GM23338 (cell line): ENCODE data around the gene IGBP1. TPM values are rescaled to one million over a fixed set of nuclear protein-coding genes. Genes with fewer than 3 reads are reported as not detected.

ENCODE experiments used
- ATAC-seq: fragments of 200-7000 bp; cut with Tn5 transposase; 3 replicates; pipeline ENCODE4 v1.9.1; 2020
- DNase-seq: peaks from one replicate; pipeline ENCODE4 v3.0.0-alpha.2; 2015; ENCODE audit warnings: low spot score
- H2AFZ ChIP-seq: fragments of 200-600 bp; sonication (generic); 2 replicates; pipeline ENCODE4 v1.8.0; 2016; ENCODE audit warnings: antibody characterized with exemption, mild to moderate bottlenecking, moderate library complexity
- H3F3A ChIP-seq: fragments of 200-600 bp; sonication (generic); replicated peaks from 2 replicates; pipeline ENCODE4 v1.8.0; 2017; ENCODE audit warnings: antibody characterized with exemption, mixed run types, low read depth
- H3K27ac ChIP-seq: fragments of 200-600 bp; sonication (generic); 2 replicates; pipeline ENCODE4 v1.6.1; 2016; ENCODE audit warnings: low read depth
- H3K27me3 ChIP-seq: fragments of 200-600 bp; sonication (generic); 2 replicates; pipeline ENCODE4 v1.8.0; 2016; ENCODE audit warnings: mild to moderate bottlenecking, mixed run types, moderate library complexity; ENCODE audit not compliant: insufficient read depth
- H3K36me3 ChIP-seq: fragments of 200-600 bp; sonication (generic); 2 replicates; pipeline ENCODE4 v1.8.0; 2016; ENCODE audit warnings: mild to moderate bottlenecking; ENCODE audit not compliant: insufficient read depth
- H3K4me1 ChIP-seq: fragments of 200-600 bp; sonication (generic); 2 replicates; pipeline ENCODE4 v1.8.0; 2016; ENCODE audit warnings: mild to moderate bottlenecking, moderate library complexity; ENCODE audit not compliant: insufficient read depth
- H3K4me2 ChIP-seq: fragments of 200-600 bp; sonication (generic); 2 replicates; pipeline ENCODE4 v1.7.1; 2017; ENCODE audit warnings: mixed run types
- H3K4me3 ChIP-seq: fragments of 200-600 bp; sonication (generic); 2 replicates; pipeline ENCODE4 v1.6.1; 2016; ENCODE audit warnings: mixed run types
- H3K79me2 ChIP-seq: fragments of 200-600 bp; sonication (generic); replicated peaks from 2 replicates; pipeline ENCODE4 v1.8.0; 2017; ENCODE audit warnings: mild to moderate bottlenecking; ENCODE audit not compliant: insufficient read depth
- H3K9me2 ChIP-seq: fragments of 200-600 bp; sonication (generic); 2 replicates; pipeline ENCODE4 v1.8.0; 2017; ENCODE audit not compliant: insufficient read depth
- H4K20me1 ChIP-seq: fragments of 200-600 bp; sonication (generic); replicated peaks from 2 replicates; pipeline ENCODE4 v1.8.0; 2017; ENCODE audit warnings: mild to moderate bottlenecking; ENCODE audit not compliant: insufficient read depth
- H3K27ac Mint-ChIP-seq: 2 replicates; pipeline ENCODE4 v1.8.0; 2020; ENCODE audit warnings: inconsistent platforms, mild to moderate bottlenecking, moderate library complexity, mixed read lengths
- H3K27me3 Mint-ChIP-seq: 3 replicates; pipeline ENCODE4 v1.8.0; 2022; ENCODE audit warnings: low read depth, mild to moderate bottlenecking, moderate library complexity, mixed read lengths, inconsistent platforms; ENCODE audit not compliant: insufficient read depth, poor library complexity
- H3K36me3 Mint-ChIP-seq: 3 replicates; pipeline ENCODE4 v1.8.0; 2021; ENCODE audit warnings: low read depth, mild to moderate bottlenecking, inconsistent platforms, moderate library complexity, mixed read lengths
- H3K4me1 Mint-ChIP-seq: 3 replicates; pipeline ENCODE4 v1.8.0; 2020; ENCODE audit warnings: mild to moderate bottlenecking, inconsistent platforms, mixed read lengths
- H3K4me3 Mint-ChIP-seq: 3 replicates; pipeline ENCODE4 v1.8.0; 2021; ENCODE audit warnings: moderate library complexity, mild to moderate bottlenecking, inconsistent platforms, mixed read lengths
- H3K9me3 Mint-ChIP-seq: 3 replicates; pipeline ENCODE4 v1.8.0; 2020; ENCODE audit warnings: moderate library complexity, mild to moderate bottlenecking, inconsistent platforms, mixed read lengths
- CREB1 ChIP-seq: fragments of 250-450 bp; sonication (Bioruptor Pico); IDR thresholded peaks from 2 replicates; pipeline ENCODE4 v1.5.0; 2020; ENCODE audit warnings: low read depth, mild to moderate bottlenecking, moderate library complexity
- JUNB ChIP-seq: IDR thresholded peaks from one replicate; pipeline ENCODE4 v1.6.1; 2016; ENCODE audit warnings: antibody characterized with exemption; ENCODE audit not compliant: unreplicated experiment
- POLR2AphosphoS5 ChIP-seq: IDR thresholded peaks from 2 replicates; pipeline ENCODE4 v1.6.1; 2016; ENCODE audit warnings: antibody characterized with exemption, low read depth
- STAT1 ChIP-seq: IDR thresholded peaks from one replicate; pipeline ENCODE4 v1.6.1; 2016; ENCODE audit warnings: antibody characterized with exemption; ENCODE audit not compliant: unreplicated experiment
- ZNF331 ChIP-seq: fragments of 250-450 bp; sonication (Bioruptor Pico); IDR thresholded peaks from 2 replicates; pipeline ENCODE4 v1.5.0; 2020; ENCODE audit warnings: low read depth, mild to moderate bottlenecking, moderate library complexity
- long read RNA-seq: library from polyadenylated mRNA; unstranded; transcript quantifications from one replicate; pipeline ENCODE4 v2.0.0, GENCODE V29; 2020; ENCODE audit not compliant: unreplicated experiment
- polyA plus RNA-seq: library from polyadenylated mRNA; unstranded; fragments of >200 nt; fragmentation: Nextera tagmentation; extraction: Ambion mirVana; gene quantifications from 2 replicates; pipeline ENCODE4 v1.2.1, GENCODE V29; 2016
- total RNA-seq: library from RNA; depleted of rRNA; stranded (reverse); fragments of >200 nt; shearing (Covaris generic); gene quantifications from 2 replicates; pipeline ENCODE4 v1.2.3, GENCODE V29; 2014; rRNA removed
- TF ChIP-seq, protein P1 (sequence below), 2 experiments: fragments of 200-600 bp in 1 of 2; sonication (generic) in 1 of 2; conservative IDR thresholded peaks; 2 replicates each; pipeline versions ENCODE4 v1.5.1 to v1.6.1; 2016 to 2017; ENCODE audit warnings: antibody characterized with exemption in 2 of 2, low read depth in 2 of 2, mild to moderate bottlenecking in 2 of 2, moderate library complexity in 1 of 2
- TF ChIP-seq, protein P2 (sequence below): fragments of 250-450 bp; sonication (Bioruptor Pico); IDR thresholded peaks from 2 replicates; pipeline ENCODE4 v1.5.0; 2020; ENCODE audit warnings: mild to moderate bottlenecking, moderate library complexity

Gene IGBP1
- total RNA-seq (33.4 and 38.5 TPM in 2 replicates), polyA plus RNA-seq (35.2 and 36.8 TPM in 2 replicates)
- long read RNA-seq, transcript IGBP1-201 (6 exons, 1,862 nt) = major isoform, 43 of 61 reads
- long read RNA-seq, transcript IGBP1-202 (7 exons, 1,666 nt) = minor isoform, 7 of 61 reads
- long read RNA-seq, partial matches to known transcripts = 4 of 61 reads
- long read RNA-seq, other reads (novel, unspliced or antisense) = 7 of 61 reads

DNA sequence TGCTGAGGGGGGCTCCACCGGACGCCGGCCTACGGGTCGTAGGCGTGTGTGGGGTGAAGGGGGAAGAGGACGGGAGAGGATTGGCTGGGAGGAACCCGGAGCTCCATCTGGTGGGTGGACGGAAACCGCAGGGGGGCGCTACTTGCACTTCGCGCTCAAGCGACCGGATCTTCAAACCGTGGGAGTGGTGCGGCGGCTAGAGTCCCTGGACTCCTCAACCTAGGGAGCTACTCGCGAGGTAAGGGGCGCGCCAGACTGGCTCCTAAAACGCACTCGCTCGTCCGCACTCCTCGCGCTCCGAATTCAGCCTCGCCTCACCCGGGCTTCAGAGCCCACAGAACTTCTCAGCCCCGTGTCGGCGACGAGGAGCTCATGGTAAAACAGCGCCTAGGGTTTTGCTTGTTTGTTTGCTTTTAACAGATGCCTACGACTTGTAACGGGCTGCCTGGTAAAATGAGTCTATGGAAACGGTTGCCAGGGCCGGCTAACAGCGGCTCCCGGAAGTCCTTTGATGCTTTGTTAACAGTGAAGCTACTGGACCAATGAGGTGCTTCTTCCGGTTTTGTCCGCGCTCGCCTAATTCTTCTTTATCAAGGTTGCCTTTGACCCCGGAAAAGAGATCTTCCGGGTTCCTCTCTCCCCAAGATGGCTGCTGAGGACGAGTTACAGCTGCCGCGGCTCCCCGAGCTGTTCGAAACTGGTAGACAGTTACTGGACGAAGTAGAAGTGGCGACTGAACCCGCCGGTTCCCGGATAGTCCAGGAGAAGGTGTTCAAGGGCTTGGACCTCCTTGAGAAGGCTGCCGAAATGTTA is at the start of gene IGBP1:
TSS of gene IGBP1 (plus strand) at position 145 of the 813 bp plus-strand sequence. CDS start at position 646, 501 bp downstream.
- TF ChIP-seq STAT1 (no peak), POLR2AphosphoS5 (no peak), ZNF331 (CRISPR knock-in tag) (no peak), CREB1 (CRISPR knock-in tag) (no peak), JUNB (no peak)
- TF ChIP-seq, protein P1, sequence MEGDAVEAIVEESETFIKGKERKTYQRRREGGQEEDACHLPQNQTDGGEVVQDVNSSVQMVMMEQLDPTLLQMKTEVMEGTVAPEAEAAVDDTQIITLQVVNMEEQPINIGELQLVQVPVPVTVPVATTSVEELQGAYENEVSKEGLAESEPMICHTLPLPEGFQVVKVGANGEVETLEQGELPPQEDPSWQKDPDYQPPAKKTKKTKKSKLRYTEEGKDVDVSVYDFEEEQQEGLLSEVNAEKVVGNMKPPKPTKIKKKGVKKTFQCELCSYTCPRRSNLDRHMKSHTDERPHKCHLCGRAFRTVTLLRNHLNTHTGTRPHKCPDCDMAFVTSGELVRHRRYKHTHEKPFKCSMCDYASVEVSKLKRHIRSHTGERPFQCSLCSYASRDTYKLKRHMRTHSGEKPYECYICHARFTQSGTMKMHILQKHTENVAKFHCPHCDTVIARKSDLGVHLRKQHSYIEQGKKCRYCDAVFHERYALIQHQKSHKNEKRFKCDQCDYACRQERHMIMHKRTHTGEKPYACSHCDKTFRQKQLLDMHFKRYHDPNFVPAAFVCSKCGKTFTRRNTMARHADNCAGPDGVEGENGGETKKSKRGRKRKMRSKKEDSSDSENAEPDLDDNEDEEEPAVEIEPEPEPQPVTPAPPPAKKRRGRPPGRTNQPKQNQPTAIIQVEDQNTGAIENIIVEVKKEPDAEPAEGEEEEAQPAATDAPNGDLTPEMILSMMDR (conservative IDR thresholded peaks at IDR 0.05; ENCODE audit: low read depth in 2 of 2) = peak; percentile 42 to 61; a peak in 3 of 4 replicates
- TF ChIP-seq, protein P2, sequence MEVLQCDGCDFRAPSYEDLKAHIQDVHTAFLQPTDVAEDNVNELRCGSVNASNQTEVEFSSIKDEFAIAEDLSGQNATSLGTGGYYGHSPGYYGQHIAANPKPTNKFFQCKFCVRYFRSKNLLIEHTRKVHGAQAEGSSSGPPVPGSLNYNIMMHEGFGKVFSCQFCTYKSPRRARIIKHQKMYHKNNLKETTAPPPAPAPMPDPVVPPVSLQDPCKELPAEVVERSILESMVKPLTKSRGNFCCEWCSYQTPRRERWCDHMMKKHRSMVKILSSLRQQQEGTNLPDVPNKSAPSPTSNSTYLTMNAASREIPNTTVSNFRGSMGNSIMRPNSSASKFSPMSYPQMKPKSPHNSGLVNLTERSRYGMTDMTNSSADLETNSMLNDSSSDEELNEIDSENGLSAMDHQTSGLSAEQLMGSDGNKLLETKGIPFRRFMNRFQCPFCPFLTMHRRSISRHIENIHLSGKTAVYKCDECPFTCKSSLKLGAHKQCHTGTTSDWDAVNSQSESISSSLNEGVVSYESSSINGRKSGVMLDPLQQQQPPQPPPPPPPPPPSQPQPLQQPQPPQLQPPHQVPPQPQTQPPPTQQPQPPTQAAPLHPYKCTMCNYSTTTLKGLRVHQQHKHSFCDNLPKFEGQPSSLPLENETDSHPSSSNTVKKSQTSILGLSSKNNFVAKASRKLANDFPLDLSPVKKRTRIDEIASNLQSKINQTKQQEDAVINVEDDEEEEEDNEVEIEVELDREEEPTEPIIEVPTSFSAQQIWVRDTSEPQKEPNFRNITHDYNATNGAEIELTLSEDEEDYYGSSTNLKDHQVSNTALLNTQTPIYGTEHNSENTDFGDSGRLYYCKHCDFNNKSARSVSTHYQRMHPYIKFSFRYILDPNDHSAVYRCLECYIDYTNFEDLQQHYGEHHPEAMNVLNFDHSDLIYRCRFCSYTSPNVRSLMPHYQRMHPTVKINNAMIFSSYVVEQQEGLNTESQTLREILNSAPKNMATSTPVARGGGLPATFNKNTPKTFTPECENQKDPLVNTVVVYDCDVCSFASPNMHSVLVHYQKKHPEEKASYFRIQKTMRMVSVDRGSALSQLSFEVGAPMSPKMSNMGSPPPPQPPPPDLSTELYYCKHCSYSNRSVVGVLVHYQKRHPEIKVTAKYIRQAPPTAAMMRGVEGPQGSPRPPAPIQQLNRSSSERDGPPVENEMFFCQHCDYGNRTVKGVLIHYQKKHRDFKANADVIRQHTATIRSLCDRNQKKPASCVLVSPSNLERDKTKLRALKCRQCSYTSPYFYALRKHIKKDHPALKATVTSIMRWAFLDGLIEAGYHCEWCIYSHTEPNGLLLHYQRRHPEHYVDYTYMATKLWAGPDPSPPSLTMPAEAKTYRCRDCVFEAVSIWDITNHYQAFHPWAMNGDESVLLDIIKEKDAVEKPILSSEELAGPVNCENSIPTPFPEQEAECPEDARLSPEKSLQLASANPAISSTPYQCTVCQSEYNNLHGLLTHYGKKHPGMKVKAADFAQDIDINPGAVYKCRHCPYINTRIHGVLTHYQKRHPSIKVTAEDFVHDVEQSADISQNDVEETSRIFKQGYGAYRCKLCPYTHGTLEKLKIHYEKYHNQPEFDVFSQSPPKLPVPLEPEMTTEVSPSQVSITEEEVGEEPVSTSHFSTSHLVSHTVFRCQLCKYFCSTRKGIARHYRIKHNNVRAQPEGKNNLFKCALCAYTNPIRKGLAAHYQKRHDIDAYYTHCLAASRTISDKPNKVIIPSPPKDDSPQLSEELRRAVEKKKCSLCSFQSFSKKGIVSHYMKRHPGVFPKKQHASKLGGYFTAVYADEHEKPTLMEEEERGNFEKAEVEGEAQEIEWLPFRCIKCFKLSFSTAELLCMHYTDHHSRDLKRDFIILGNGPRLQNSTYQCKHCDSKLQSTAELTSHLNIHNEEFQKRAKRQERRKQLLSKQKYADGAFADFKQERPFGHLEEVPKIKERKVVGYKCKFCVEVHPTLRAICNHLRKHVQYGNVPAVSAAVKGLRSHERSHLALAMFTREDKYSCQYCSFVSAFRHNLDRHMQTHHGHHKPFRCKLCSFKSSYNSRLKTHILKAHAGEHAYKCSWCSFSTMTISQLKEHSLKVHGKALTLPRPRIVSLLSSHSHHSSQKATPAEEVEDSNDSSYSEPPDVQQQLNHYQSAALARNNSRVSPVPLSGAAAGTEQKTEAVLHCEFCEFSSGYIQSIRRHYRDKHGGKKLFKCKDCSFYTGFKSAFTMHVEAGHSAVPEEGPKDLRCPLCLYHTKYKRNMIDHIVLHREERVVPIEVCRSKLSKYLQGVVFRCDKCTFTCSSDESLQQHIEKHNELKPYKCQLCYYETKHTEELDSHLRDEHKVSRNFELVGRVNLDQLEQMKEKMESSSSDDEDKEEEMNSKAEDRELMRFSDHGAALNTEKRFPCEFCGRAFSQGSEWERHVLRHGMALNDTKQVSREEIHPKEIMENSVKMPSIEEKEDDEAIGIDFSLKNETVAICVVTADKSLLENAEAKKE (CRISPR knock-in tag) = no peak
- no peaks in the 10 kb centered on the region for H3K27me3 ChIP-seq
- no peaks in the 10 kb centered on the region for H3F3A ChIP-seq
- Mint-ChIP-seq H3K4me3 (peak within 1 kb of the TSS; percentile 100), H3K4me1 (peaks cover 24% of the 10 kb centered on the region), H3K36me3 (peaks cover 20% of the 10 kb centered on the region), H3K9me3 (no peaks in the 10 kb centered on the region; the same call in 2 of the 3 replicates), H3K27ac (peak within 1 kb of the TSS; percentile 99), H3K27me3 (peaks cover 4% of the 10 kb centered on the region)
- peak within 1 kb of the TSS; percentile 91 for H3K4me3 ChIP-seq
- H3K36me3 ChIP-seq = no peaks in the 10 kb centered on the region
- H3K4me1 ChIP-seq = peaks cover 33% of the 10 kb centered on the region
- H3K4me2 ChIP-seq = peak within 1 kb of the TSS; percentile 80
- peak within 1 kb of the TSS; percentile 94 for H3K27ac ChIP-seq
- H3K79me2 ChIP-seq = peaks cover 27% of the 10 kb centered on the region
- peak within 1 kb of the TSS; percentile 95 for H2AFZ ChIP-seq
- no peaks in the 10 kb centered on the region for H3K9me2 ChIP-seq
- DNase-seq (peak; percentile 89), ATAC-seq (peak; percentile 92)
- no peaks in the 10 kb centered on the region for H4K20me1 ChIP-seq
